ENCODE measurements around the gene CFAP20. TPM values are rescaled to one million over a fixed set of nuclear protein-coding genes. Genes with fewer than 3 reads are reported as not detected.
A peak's percentile ranks its signal among the peaks of the same experiment; 100 is the strongest.

CFAP20 gene
- total and polyA plus RNA-seq, 2 of the 13 experiments (the other 11 are each of a cell fraction or from before 2014, with no cell fraction given): 73.1 to 87.4 TPM

GRCh38 chr16:58085584-58086251 is 43.5 kb downstream of the CFAP20 start:
- ATAC-seq: peak; percentile 23; the same call in 2 of the 3 replicates
- Histone ChIP-seq H4K20me1 (ENCODE audit: insufficient read depth, low read length) (no peaks in the 10 kb centered on the region), H3K27ac (ENCODE audit: extremely low read length, insufficient read depth, low read length) (no peak overlapping the region), H3K9ac (ENCODE audit: insufficient read depth, low read depth, low read length) (no peak overlapping the region), H2AFZ (ENCODE audit: low read length) (no peak overlapping the region), H3K4me2 (ENCODE audit: low read depth, low read length) (no peak overlapping the region), H3K4me3 (replicated peaks in 1 of 3; ENCODE audit: insufficient read depth in 1 of 3, low read depth in 2 of 3, low read length in 3 of 3) (no peak overlapping the region), H3K36me3 (replicated peaks in 1 of 2; ENCODE audit: control insufficient read depth in 1 of 2, insufficient read depth in 2 of 2, low read length in 2 of 2) (no peaks in the 10 kb centered on the region), H3K4me1 (ENCODE audit: insufficient read depth, low read length) (no peaks in the 10 kb centered on the region), H3K9me3 (ENCODE audit: low read length) (no peaks in the 10 kb centered on the region), H3K27me3 (ENCODE audit: control insufficient read depth in 1 of 2, insufficient read depth in 2 of 2, low read length in 2 of 2) (peaks cover 3 to 6% of the 10 kb centered on the region in 2 experiments; a peak in 2 of 5 replicates), H3K79me2 (ENCODE audit: insufficient read depth, low read length) (no peaks in the 10 kb centered on the region)
- ChIA-PET CTCF (ENCODE audit: low intra/inter-chr PET ratio, low total read pairs) (no interaction called here), POLR2A (no interaction called here)
- WGBS (ENCODE audit: low lambda C conversion rate): 53% methylated on average over 18 of the region's 21 CpGs
- intact Hi-C loops (cut with micrococcal nuclease; ENCODE audit: unreplicated experiment) (no loop called here), in situ Hi-C loops (cut with HindIII; ENCODE audit: extremely low pct_ligation_motif_present, low pct_unique_long_range_greater_than_20kb) (no loop called here)
- FAIRE-seq: no peak
- BruUV-seq (replicated peaks): no TSS peak
- DNase-seq (ENCODE audit: low spot score): no peak
- TF ChIP-seq, protein P1, sequence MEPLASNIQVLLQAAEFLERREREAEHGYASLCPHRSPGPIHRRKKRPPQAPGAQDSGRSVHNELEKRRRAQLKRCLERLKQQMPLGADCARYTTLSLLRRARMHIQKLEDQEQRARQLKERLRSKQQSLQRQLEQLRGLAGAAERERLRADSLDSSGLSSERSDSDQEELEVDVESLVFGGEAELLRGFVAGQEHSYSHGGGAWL (CRISPR knock-in tag; IDR thresholded peaks at IDR 0.05): no peak
- TF ChIP-seq CENPT (CRISPR knock-in tag; IDR thresholded peaks at IDR 0.05; ENCODE audit: low read depth): no peak
- no peak for TF ChIP-seq ZBTB14 (CRISPR knock-in tag; IDR thresholded peaks at IDR 0.05)
- no peak for TF ChIP-seq KLF16 (CRISPR knock-in tag; IDR thresholded peaks at IDR 0.05)
- TF ChIP-seq MTA1 (CRISPR knock-in tag; IDR thresholded peaks at IDR 0.05; ENCODE audit: borderline replicate concordance): no peak
- TF ChIP-seq PCBP2 (optimal IDR thresholded peaks at IDR 0.05; ENCODE audit: low read depth, low read length, poor library complexity, severe bottlenecking): no peak
- no peak for TF ChIP-seq ZNF577 (CRISPR knock-in tag; IDR thresholded peaks at IDR 0.05; ENCODE audit: borderline replicate concordance, low read depth)
- no peak for TF ChIP-seq NFYB (CRISPR knock-in tag; IDR thresholded peaks at IDR 0.05)
- TF ChIP-seq FOXJ3 (CRISPR knock-in tag; IDR thresholded peaks at IDR 0.05; ENCODE audit: borderline replicate concordance): no peak
- no peak for TF ChIP-seq POLR2AphosphoS5 (IDR thresholded peaks at IDR 0.05; ENCODE audit: low read depth, low read length)
- no peak for TF ChIP-seq TERF1 (CRISPR knock-in tag; IDR thresholded peaks at IDR 0.05)
- TF ChIP-seq, protein P2, sequence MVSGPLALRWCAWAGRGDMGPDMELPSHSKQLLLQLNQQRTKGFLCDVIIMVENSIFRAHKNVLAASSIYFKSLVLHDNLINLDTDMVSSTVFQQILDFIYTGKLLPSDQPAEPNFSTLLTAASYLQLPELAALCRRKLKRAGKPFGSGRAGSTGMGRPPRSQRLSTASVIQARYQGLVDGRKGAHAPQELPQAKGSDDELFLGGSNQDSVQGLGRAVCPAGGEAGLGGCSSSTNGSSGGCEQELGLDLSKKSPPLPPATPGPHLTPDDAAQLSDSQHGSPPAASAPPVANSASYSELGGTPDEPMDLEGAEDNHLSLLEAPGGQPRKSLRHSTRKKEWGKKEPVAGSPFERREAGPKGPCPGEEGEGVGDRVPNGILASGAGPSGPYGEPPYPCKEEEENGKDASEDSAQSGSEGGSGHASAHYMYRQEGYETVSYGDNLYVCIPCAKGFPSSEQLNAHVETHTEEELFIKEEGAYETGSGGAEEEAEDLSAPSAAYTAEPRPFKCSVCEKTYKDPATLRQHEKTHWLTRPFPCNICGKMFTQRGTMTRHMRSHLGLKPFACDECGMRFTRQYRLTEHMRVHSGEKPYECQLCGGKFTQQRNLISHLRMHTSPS (CRISPR knock-in tag; IDR thresholded peaks at IDR 0.05; ENCODE audit: low read depth): no peak
- no peak for TF ChIP-seq ZBTB21 (CRISPR knock-in tag; IDR thresholded peaks at IDR 0.05)
- no peak for TF ChIP-seq ZNF609 (CRISPR knock-in tag; IDR thresholded peaks at IDR 0.05; ENCODE audit: borderline replicate concordance)
- TF ChIP-seq ZNF768 (CRISPR knock-in tag; IDR thresholded peaks at IDR 0.05): no peak

Measured in HepG2 (cell line).